A375 (cell line): ENCODE measurements around the gene PSMA6. TPM values are rescaled to one million over a fixed set of nuclear protein-coding genes. Genes with fewer than 3 reads are reported as not detected.

Experiments
- total RNA-seq: library from RNA; depleted of rRNA; stranded (reverse); fragments of >200 nt; shearing (Covaris generic); gene quantifications from 2 replicates; pipeline ENCODE4 v1.2.3, GENCODE V29; 2014; rRNA removed

PSMA6 gene
- total RNA-seq, result 172 and 188 TPM in 2 replicates

GRCh38 chr14:35292051-35292769, at the start of gene PSMA6:
TSS of gene PSMA6 (plus strand) at chr14:35292382. CDS start at chr14:35292477, 95 bp downstream.

Other genes starting within 250 kb of the PSMA6 start
- 24.0 and 25.6 TPM in 2 replicates for gene FAM177A1, start 246.1 kb upstream of the PSMA6 start, total RNA-seq
- 11.5 and 26.9 TPM in 2 replicates for gene PPP2R3C, start 170.4 kb upstream of the PSMA6 start, total RNA-seq
- 12.1 and 14.1 TPM in 2 replicates for gene PRORP, start 169.8 kb upstream of the PSMA6 start, total RNA-seq
- 83.9 and 88.8 TPM in 2 replicates for gene NFKBIA, start 112.4 kb downstream of the PSMA6 start, total RNA-seq
- not detected in 2 replicates for gene INSM2, start 241.8 kb downstream of the PSMA6 start, total RNA-seq